Fibroblast of the conjunctiva (primary cell): Measurements from ENCODE around the gene MZT2B.
"Not testable (repeated sequence)": the region's sequence is repeated elsewhere in the genome, so short reads cannot be mapped to it uniquely, and the experiment has no call there.

Source experiments
- DNase-seq: peaks from one replicate; pipeline ENCODE4 v3.0.0-alpha.2; 2010; ENCODE audit warnings: low read depth

Gene MZT2B

DNA sequence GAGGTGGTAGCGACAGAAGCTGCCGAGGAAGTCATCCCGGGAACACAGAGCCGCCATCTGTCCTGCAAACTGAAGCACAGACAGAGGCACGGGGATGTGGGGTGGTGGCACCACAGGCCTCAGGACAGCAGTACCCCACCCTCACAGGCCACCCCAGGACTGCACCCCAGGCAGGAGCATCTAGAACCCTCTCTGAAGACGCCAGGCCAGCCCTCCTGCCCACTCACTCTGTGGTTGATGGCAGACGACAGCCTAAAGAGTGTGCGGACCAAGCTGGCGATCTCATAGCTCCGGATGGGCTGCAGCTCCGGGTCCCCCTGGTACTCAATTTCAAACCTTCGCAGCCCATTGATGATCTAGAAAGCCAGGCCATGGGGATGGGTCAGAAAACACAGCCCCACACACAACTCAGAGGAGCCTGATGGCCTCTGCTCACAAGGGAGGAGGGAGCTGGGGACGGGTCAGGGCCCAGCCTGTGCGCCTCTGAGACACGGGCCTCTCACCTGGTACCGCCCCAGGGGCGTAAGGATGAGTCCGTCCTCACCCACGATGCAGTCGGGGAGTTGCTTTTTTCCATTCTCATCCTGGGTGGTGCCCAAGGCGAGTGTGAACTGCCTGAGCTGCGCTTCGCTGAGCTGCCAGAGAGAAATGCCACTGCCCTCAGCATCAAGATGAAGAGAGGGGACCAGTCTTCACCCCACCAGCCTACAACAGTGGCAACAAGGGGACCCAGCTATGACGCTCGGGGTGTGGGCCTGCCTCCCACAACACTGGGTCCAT, 29.1 kb upstream of the MZT2B start:
- DNase-seq, result no peak

DNA sequence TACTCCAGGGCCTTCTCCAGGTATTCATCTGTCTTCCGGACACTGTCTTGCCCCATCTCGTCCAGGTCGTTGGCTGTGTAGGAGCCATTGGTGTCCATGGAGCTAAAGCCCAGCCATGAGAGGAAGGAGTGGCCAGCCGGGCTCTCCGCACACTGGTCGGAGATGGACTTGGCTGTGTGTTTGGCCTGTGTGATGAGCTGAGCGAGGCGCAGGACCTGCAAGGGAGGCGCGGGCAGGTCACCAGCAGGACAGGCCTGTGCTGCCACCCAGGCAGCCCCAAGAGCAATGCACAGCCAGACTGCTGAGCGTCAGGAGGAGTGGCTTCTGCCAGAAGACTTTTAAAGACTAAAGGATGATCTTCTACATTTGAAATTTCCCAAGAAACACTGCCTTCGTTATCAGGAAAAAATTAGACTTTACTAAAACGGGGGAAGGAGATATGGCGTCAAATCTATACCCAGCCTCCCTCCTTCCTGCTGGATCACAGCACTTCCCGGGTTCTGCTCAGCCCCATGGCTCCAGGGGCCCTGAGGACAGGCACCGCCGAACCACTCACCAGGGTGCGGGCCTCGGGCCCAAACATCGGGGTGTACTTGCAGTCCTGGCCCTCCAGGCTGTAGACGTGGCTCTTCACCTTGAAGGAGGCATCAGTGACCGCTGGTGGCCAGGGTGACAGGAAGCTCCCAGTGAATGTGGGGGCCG, 28.2 kb upstream of the MZT2B start:
- DNase-seq, result not testable (repeated sequence)

DNA sequence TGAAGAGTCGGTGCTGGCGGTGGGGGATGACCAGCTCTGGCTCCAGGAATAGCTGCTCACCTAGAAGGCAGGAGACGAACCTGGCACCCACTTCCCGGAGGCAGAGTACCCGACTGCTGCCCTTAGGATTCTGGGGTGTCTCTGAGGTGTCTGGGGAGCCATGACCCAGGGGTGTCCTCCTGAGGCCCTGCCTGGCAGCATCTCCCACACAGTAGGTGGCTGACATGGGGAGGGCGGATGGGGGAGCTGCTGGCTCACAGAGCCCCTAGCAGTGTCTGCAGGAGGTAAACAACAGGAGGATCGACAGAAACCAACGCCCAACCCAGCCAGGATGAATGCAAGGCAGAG, 27.7 kb upstream of the MZT2B start:
- DNase-seq, result not testable (repeated sequence)

DNA sequence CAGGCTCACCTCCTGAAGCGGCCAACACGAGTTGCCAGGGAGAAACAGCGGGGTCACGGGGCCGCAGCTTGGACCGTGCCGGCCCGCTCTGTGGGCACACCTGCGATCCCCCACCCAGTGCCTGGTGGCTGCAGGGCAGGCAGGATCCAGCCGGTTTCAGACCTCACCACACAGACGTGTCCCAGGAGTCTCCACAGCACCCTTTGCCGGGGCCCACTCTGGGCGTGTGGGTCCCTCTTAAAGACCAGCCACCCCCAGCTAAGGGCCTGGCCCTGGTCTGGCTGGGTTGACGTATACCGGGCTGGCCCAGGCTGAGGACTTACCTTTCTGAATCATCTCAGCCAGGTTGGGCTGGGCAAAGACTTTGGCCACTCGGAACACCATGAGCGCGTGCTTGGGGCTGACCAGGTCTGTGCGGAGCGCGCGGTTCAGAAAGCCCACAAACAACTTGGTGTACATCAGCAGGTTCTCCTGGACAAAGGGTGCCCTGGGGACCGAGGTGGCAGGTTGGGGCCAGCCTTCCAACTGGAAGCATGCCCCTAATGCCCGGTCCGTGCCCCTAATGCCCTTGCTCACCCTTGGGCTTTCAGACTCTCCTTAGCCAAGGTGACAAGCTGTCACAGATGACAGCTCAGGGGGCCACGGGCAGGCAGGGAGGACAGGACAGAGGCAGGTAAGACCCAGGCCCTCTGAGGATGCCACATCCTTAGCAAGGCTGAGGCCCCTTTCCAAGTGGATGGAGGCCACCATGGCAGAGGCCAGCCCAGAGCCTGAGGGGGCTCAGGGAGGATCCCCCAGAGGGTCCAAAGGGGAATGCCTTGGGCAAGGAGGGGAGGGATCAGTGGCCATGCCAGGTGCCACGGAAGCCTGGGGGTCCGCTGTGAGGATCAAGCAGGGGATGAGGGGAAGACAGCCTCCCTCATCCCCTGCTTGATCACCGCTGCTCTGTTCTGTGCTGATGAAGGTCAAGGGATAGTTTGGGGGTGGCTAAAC, 27.0 kb upstream of the MZT2B start:
- no peak for DNase-seq

DNA sequence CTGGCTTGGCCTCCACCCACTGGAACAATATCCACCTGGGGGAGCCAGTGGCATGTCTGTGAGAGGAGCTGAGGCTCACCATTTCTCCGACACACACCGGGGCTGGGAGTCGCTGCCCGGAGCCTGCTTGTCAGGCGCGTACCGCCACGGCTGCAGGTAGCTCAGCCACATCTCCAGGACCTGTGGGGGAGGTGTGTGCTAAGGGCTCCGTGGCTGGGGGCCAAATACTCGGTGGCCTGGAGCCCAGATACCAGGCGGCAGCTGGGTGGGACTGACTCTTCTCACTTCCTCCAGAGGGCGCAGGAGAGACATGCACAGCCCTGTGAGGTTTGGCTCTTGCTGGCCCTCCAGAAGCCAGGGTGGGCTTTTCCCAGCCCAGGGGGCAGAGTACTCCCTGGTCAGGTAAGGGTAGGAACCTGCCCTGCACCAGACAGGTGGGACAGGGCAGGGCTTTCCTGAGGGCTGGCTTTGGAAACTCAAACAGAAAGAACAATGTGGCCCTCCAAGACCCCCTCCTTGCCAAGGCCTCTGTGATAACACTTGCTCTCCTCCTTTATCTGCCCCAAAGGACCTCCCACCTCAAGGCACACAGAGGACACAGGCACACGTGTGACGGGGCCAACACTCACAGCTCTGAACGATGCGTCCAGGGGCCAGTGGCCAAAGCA, 26.0 kb upstream of the MZT2B start:
- DNase-seq, result peak; percentile 34

DNA sequence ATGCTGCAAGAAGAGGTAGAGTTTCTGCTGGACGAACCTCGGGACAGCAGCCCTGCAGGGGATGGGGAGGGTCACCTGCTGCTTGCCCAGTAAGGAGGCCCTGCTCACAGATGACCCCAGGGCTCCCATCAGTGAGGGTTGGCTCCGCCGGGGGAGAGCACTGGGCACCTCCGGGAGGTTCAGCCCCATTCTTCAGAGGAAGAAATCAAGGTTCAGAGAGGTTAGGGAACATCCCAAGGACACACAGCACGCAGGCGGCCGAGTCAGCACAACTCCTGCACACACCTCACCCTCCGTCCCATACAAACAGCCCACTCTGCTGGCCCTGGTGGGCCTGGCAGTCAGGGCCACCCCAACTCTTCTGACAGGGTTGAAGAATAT, 25.4 kb upstream of the MZT2B start:
- no peak for DNase-seq

DNA sequence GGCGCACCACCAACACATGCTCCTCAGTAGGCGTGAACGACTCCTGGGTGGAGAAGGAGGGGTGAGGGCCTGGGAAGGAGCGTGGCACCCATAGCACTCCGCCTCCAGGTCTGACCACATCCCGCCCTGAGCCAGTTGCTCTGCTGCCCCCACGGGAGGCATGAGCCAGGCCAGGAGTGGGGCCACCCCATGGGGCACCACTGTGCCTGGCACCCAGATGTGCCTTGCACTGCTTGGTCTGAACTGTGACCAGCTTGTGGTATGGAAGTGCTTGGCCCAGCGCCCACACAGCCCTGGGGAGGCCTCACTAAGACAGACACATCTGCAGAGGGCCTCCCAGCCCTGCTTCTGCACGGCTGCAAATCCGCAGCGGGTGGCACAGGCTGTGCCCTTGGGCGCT, 24.7 kb upstream of the MZT2B start:
- not testable (repeated sequence) for DNase-seq

DNA sequence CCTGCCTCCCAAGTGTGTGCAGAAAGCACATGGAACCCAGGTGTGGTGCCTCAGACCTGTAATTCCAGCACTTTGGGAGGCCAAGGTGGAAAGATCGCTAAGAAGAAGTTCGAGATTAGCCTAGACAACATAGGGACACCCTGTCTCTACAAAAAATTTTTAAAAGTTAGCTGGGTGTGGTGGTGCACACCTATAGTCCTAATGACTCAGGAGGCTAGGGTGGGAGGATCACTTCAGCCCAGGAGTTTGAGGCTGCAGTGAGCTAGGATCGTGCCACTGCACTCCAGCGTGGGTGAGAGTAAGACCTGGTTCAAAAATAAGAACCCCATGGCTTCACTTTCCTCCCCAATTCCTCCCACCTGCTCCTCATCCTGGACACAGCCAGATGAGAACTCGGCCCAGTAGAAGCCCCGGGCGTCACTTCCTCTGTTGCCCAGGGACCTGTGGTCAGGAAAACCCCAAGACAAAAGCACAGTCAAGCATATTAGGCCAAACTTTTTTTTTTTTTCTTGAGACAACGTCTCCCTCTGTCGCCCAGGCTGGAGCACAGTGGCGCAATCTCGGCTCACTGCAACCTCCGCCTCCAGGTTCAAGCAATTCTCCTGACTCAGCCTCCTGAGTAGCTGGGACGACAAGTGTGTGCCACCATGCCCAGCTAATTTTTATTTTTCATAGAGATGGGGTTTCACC, 24.1 kb upstream of the MZT2B start:
- not testable (repeated sequence) for DNase-seq

DNA sequence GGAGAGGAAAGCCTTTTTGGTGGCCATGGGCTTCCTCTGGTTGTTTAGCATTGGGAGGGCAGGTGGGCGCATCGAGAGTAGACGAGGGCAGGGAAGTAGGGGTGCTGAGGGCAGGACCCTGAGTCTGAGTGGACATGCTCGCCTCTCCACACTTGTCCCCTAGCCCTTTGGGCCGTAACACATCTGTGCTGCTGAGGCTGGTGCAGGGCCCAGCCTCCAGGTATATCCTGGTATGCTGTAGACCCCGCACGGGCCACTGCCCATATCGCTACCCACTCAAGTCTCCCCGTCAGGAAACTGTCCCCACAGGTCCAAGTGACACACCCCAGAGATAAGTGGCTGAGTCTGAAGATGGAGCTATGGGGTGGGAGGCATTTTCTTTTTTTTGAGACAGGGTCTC, 23.4 kb upstream of the MZT2B start:
- no peak for DNase-seq

DNA sequence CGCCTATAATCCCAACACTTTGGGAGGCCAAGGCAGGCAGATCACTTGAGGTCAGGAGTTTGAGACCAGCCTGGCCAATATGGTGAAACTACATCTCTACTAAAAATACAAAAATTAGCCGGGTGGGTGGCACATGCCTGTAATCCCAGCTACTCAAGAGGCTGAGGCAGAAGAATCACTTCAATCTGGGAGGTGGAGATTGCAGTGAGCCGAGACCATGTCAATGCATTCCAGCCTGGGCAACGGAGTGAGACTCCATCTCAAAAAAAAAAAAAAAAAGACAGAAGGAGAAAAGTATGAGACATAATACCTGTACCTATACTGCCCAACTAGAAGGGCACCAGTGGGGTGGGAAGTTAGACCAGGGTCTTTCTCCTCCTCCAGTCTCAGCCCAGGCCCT, 22.7 kb upstream of the MZT2B start:
- not testable (repeated sequence) for DNase-seq

DNA sequence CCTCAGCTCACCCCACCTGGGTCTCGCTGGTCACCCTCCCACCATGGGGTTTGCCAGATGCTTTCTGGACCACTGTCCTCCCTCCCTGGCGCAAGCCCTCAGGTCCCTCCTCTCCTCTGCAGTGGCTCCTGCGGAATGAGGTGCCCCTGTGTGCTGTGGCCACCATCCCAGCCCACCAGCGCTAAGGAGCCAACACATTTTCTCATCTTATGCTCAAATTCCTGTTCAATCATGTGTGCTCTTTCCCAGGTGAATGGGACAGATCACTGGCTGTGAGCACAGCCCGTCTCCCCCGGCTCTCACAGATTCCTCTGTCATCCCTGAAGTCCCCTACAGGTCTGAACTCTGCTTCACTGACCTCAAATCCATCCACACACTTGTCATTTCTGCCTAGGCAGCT, 21.9 kb upstream of the MZT2B start:
- DNase-seq, result no peak

DNA sequence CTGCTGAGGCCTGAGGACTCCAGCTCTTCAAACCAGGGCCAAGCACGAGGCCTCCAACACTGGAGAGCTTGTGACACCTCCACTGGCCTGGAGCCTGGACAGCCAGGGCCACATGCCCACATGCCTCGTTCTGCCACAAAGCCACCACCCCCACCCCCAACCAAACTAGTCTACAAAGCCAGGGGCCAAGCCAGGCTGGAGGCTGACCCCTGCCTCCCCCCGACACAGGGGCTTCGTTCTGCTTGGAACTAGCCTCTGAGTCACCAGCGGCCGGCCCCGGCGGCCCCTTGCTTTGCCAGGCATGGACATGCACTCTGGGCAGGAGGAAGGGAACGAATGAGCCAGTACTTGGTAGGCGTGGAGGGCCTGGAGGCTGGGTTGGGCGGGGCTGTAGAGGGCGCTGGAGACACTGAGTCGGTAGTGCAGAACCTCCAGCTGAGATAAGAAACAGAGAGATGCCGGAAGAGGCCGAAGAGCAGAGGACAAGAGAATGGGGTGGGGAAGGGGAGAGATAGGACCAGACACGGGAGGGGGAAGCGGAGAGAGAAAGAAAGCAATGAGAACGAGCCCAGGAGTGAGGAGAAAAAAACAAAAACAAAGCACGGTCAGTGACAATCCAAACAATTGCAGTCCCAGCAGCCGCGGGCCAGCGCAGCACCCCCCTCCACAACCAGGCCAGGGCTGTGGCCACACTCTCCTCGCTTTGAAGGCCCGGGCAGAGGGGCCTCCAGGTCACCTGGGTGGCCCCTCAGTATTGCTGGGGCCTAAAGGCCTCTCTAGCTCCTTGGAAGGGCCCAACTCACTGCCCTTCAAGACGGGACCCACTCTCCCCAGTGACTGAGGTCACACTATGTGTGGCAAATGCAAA, 21.0 kb upstream of the MZT2B start:
- not testable (repeated sequence) for DNase-seq

DNA sequence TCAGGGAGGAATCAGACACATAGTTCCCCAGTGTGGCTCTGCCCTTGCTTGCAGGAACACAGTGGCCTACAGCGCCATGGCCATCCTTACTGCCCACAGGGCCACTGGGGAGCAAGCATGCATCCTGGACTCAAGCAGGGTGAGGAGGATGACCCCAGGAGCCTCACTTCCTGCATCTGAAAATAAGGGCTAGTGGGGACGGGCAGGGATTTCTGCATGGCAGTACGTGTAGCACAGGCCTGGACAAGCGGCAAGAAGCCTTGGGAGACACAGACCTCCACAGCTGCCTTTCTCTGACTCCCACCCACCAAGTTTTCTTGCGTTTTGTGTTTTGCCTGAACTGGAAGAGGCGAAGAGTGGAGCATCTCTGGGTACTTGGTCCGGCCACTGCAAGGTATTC, 19.6 kb upstream of the MZT2B start:
- not testable (repeated sequence) for DNase-seq

DNA sequence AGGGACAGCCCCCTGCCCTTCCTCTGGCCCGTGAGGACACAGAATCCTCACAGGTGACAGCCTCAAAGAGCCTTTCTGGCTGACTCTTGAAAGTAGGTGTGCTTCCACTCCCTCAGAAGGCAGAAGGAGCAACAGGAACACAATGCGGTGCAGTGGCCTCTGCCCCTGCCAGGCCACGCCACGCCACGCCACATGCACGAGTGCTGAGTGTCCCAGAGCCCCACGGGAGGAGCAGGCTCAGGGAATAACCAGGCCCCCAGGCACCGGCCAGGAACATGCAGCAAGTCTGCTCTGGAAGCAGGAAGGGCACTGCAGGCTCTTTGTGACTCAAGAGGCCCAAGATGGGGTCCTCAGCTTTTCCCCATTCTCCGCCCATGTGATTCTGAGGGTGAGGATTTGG, 19.1 kb upstream of the MZT2B start:
- no peak for DNase-seq

DNA sequence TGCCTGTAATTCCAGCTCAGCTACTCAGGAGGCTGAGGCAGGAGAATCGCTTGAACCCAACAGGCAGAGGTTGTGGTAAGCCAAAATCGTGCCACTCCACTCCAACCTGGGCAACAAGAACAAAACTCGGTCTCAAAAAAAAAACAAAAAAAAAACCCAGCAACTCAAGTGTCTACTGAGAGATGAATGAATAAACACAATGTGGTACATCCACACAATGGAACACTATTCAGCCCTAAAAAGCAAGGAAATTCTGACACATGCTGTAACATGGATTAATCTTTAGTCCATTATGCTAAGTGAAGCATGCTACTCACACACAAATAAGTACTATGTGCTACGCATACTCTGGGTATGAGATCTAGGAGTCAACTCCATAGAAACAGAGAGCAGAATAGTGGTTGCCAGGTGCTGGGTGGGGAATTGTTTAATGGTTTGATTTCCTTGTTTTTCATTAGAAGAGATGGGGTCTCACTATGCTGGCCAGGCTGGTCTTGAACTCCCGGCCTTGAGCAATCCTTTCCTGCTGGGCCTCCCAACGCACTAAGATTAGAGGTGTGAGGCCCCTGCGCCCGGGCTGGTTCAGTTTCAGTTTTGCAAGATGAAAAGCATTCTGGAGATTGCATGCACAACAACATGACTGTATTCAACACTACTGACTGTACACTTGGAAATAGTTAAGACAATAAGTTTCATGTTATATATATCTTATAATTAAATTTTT, 16.6 kb upstream of the MZT2B start:
- no peak for DNase-seq

DNA sequence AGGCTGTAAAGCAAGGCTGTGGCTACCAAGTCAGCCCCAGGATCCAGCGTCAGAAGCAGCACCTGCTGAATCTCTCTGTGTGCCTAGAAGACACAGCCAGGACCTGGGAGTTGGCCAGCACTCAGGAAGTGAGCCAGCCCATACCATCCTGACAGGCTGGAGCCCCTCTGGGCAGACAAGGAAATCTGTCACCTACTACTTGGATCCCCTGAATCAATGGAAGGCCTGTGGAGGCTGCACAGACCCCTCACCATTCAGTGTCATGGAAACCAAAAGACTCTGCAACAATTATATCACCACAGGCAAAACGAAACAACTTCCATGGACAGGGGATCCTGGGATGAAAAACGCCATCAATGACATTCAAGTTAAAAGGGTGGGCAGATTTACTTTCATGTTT, 15.5 kb upstream of the MZT2B start:
- DNase-seq, result not testable (repeated sequence)

DNA sequence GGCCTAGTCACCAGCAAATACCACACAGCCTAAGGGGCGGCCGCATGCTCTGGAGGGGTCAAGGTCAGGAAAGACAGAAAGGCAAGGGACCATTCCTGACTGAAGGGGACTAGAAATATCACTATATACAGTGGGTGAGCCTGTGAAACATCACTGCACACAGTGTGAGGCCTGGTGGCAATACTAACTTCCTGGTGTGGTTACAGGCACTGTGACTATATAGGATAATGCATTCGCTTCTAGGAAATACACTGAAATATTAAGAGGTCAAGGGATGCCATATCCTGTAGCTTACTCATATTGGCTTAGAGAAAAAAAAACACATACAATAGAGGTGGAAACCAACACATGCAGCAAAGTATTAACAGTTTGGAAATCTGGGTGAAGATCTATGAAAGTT, 12.9 kb upstream of the MZT2B start:
- not testable (repeated sequence) for DNase-seq

DNA sequence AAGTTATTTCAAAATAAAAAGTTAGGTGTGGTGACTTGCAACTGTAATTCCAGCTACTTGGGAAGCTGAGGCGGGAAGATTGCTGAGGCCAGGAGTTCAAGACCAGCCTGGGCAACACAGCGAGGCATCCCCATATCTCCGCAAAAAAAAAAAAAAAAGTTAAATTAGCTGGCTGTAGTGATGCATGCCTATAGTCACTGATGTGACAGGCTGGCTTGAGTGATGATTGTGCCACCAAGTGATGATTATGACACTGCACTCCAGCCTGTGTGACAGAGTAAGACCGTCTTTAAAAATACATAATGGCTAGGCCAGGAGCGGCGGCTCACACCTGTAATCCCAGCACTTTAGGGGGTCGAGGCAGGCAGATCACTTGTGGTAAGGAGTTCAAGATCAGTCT, 12.2 kb upstream of the MZT2B start:
- no peak for DNase-seq

DNA sequence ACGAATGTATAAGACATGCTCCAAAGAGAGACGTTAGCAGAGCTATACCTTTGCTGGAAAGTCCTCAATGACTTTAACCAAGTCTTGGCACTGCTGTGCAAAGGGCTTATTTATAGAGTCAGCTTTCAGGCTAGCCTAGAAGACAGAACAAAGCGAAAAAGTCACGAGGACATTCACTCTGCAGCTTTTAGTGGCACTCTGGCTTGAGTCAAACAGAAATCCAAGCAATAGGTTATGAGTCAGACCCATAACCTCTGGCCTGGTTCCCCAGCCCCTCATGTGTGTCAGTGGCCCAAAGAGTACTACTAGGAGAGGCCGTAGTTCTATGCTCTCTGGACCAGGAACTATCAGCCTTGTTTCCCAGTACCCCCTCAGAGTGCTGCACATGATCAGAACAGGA, 7.2 kb upstream of the MZT2B start:
- DNase-seq, result not testable (repeated sequence)
